ENCODE results near the gene USP38. TPM values are rescaled to one million over a fixed set of nuclear protein-coding genes. Genes with fewer than 3 reads are reported as not detected.

Gene USP38
- polyA plus RNA-seq, 1 of the 3 experiments (the other 2 are of a cell fraction), result 4.3 TPM

- Histone ChIP-seq H3K27ac (ENCODE audit: low read depth in 2 of 2, low read length in 1 of 2) (no peak overlapping the region), H3K4me1 (ENCODE audit: control insufficient read depth in 1 of 2, insufficient read depth in 2 of 2, low read depth in 1 of 2, low read length in 1 of 2) (no peaks in the 10 kb centered on the region; a peak in 1 of 4 replicates), H3K79me2 (ENCODE audit: insufficient read depth) (peaks cover 3% of the 10 kb centered on the region; the same call in 1 of the 2 replicates), H4K20me1 (ENCODE audit: insufficient read depth) (no peaks in the 10 kb centered on the region; the same call in 1 of the 2 replicates), H3K4me2 (no peak overlapping the region), H3K36me3 (replicated peaks in 1 of 2; ENCODE audit: control insufficient read depth in 1 of 2, insufficient read depth in 2 of 2, low read length in 1 of 2) (peaks cover 61 to 67% of the 10 kb centered on the region in 2 experiments), H3K27me3 (ENCODE audit: insufficient read depth) (no peaks in the 10 kb centered on the region), H3K4me3 (ENCODE audit: low read depth in 2 of 2, low read length in 1 of 2) (no peak overlapping the region; a peak in 1 of 4 replicates), H3K9me2 (no peaks in the 10 kb centered on the region), H3K9ac (no peak overlapping the region), H2AFZ (ENCODE audit: low read depth) (no peak overlapping the region), H3F3A (replicated peaks; ENCODE audit: insufficient read depth) (no peaks in the 10 kb centered on the region), H3K9me3 (no peaks in the 10 kb centered on the region)
- TF ChIP-seq TEAD4 (IDR thresholded peaks at IDR 0.05; ENCODE audit: borderline replicate concordance, insufficient read depth), result no peak
- TF ChIP-seq JUND (IDR thresholded peaks at IDR 0.05), result no peak
- TF ChIP-seq CTCF (IDR thresholded peaks at IDR 0.05), result peak; percentile 62
- TF ChIP-seq FOXJ3 (CRISPR knock-in tag; IDR thresholded peaks at IDR 0.05), result no peak
- TF ChIP-seq EZH2phosphoT487 (IDR thresholded peaks at IDR 0.05; ENCODE audit: borderline replicate concordance, low read depth), result no peak
- no peak for TF ChIP-seq FOSL2 (IDR thresholded peaks at IDR 0.05; ENCODE audit: borderline replicate concordance, low read depth)
- peak; percentile 56 for TF ChIP-seq SMC3 (IDR thresholded peaks at IDR 0.05; ENCODE audit: low read depth, low read length)
- no peak for TF ChIP-seq PBX3 (IDR thresholded peaks at IDR 0.05)
- TF ChIP-seq RAD21 (IDR thresholded peaks at IDR 0.05; ENCODE audit: low read length), result peak; percentile 55
- POLR2A ChIA-PET, result no interaction called here
- 48% methylated on average over 1 of the region's 1 CpG for WGBS (ENCODE audit: low lambda C conversion rate)
- peak; percentile 15 for DNase-seq
- CTCF ChIA-PET, result interaction anchor here (0.6 to 1.4 kb wide), 6 partner anchors 9 to 297 kb away, joined by 3 to 5 read pairs (median 4); no protein-coding TSS in a partner anchor
Measured at GRCh38 chr4:143207555-143207954, 22.8 kb downstream of the USP38 start.

- Histone ChIP-seq H3K9ac (no peak overlapping the region), H3K9me3 (no peaks in the 10 kb centered on the region), H4K20me1 (ENCODE audit: insufficient read depth) (no peaks in the 10 kb centered on the region), H3K27ac (ENCODE audit: low read depth in 2 of 2, low read length in 1 of 2) (no peak overlapping the region), H3K79me2 (ENCODE audit: insufficient read depth) (0 out of 2 replicates have a peak, but pooled peaks cover 3% of the 10 kb centered on the region), H3K27me3 (ENCODE audit: insufficient read depth) (no peaks in the 10 kb centered on the region), H3F3A (replicated peaks; ENCODE audit: insufficient read depth) (no peaks in the 10 kb centered on the region), H3K4me3 (ENCODE audit: low read depth in 2 of 2, low read length in 1 of 2) (no peak overlapping the region), H2AFZ (ENCODE audit: low read depth) (no peak overlapping the region), H3K36me3 (replicated peaks in 1 of 2; ENCODE audit: control insufficient read depth in 1 of 2, insufficient read depth in 2 of 2, low read length in 1 of 2) (peaks cover 43 to 80% of the 10 kb centered on the region in 2 experiments), H3K4me1 (ENCODE audit: control insufficient read depth in 1 of 2, insufficient read depth in 2 of 2, low read depth in 1 of 2, low read length in 1 of 2) (no peaks in the 10 kb centered on the region; a peak in 1 of 4 replicates), H3K4me2 (no peak overlapping the region), H3K9me2 (no peaks in the 10 kb centered on the region)
- 74% methylated on average over 2 of the region's 2 CpGs for WGBS (ENCODE audit: low lambda C conversion rate)
- POLR2A ChIA-PET, result no interaction called here
- TF ChIP-seq EP300 (IDR thresholded peaks at IDR 0.05; ENCODE audit: borderline replicate concordance in 1 of 2, low read depth in 1 of 2, low read length in 1 of 2) (no peak), GABPA (IDR thresholded peaks at IDR 0.05; ENCODE audit: low read depth) (no peak), MAX (IDR thresholded peaks at IDR 0.05; ENCODE audit: low read depth) (no peak), ELF1 (IDR thresholded peaks at IDR 0.05) (no peak), POLR2AphosphoS5 (IDR thresholded peaks at IDR 0.05; ENCODE audit: low read depth, low read length) (no peak)
- CTCF ChIA-PET, result interaction anchor here (1.0 kb wide), 1 partner anchor 15 kb away, joined by 3 read pairs; no protein-coding TSS in a partner anchor
- DNase-seq, result no peak
Measured at GRCh38 chr4:143212566-143212965, 27.8 kb downstream of the USP38 start.

Data from SK-N-SH (cell line).